SIG-M5 treated with dmso at 0.1 percent for 504 hours (cell line): ENCODE results near the gene ST6GALNAC3.
"Not testable (repeated sequence)": the region's sequence is repeated elsewhere in the genome, so short reads cannot be mapped to it uniquely, and the experiment has no call there.

Source experiments
- DNase-seq: peaks from one replicate; lab custom pipeline; 2025; ENCODE audit not compliant: unreplicated experiment; lab: John Stamatoyannopoulos, UW

The ST6GALNAC3 gene

GRCh38 chr1:76073481-76073880, 1.1 kb upstream of the ST6GALNAC3 start:
- DNase-seq: no peak

- no peak for DNase-seq
Observed at GRCh38 chr1:76075188-76075489, 593 bp downstream of the ST6GALNAC3 start.

- peak; percentile 91 for DNase-seq
Observed at GRCh38 chr1:76075877-76076276, 1.3 kb downstream of the ST6GALNAC3 start.

GRCh38 chr1:76079475-76080227, 5.1 kb downstream of the ST6GALNAC3 start:
- no peak for DNase-seq

GRCh38 chr1:76080552-76081079, 6.1 kb downstream of the ST6GALNAC3 start:
- no peak for DNase-seq

- no peak for DNase-seq
Observed at GRCh38 chr1:76082062-76082461, 7.5 kb downstream of the ST6GALNAC3 start.

GRCh38 chr1:76083189-76083588, 8.6 kb downstream of the ST6GALNAC3 start:
- no peak for DNase-seq

- no peak for DNase-seq
Observed at GRCh38 chr1:76084029-76084627, 9.6 kb downstream of the ST6GALNAC3 start.

- no peak for DNase-seq
Observed at GRCh38 chr1:76084685-76085084, 10.1 kb downstream of the ST6GALNAC3 start.

GRCh38 chr1:76086109-76086508, 11.6 kb downstream of the ST6GALNAC3 start:
- DNase-seq: no peak

GRCh38 chr1:76086597-76086996, 12.1 kb downstream of the ST6GALNAC3 start:
- DNase-seq: no peak

GRCh38 chr1:76090283-76091203, 16.0 kb downstream of the ST6GALNAC3 start:
- DNase-seq: no peak

- DNase-seq: no peak
Observed at GRCh38 chr1:76092812-76093211, 18.3 kb downstream of the ST6GALNAC3 start.

GRCh38 chr1:76093522-76094312, 19.2 kb downstream of the ST6GALNAC3 start:
- no peak for DNase-seq

- DNase-seq: no peak
Observed at GRCh38 chr1:76095802-76096201, 21.3 kb downstream of the ST6GALNAC3 start.

- not testable (repeated sequence) for DNase-seq
Observed at GRCh38 chr1:76097064-76097463, 22.5 kb downstream of the ST6GALNAC3 start.

GRCh38 chr1:76098845-76099244, 24.3 kb downstream of the ST6GALNAC3 start:
- DNase-seq: no peak

- DNase-seq: no peak
Observed at GRCh38 chr1:76101548-76101947, 27.0 kb downstream of the ST6GALNAC3 start.

- no peak for DNase-seq
Observed at GRCh38 chr1:76102046-76102445, 27.5 kb downstream of the ST6GALNAC3 start.

GRCh38 chr1:76103034-76103433, 28.5 kb downstream of the ST6GALNAC3 start:
- no peak for DNase-seq

GRCh38 chr1:76105372-76105771, 30.8 kb downstream of the ST6GALNAC3 start:
- no peak for DNase-seq
